ENCODE measurements around the gene DENND1B. TPM values are rescaled to one million over a fixed set of nuclear protein-coding genes. Genes with fewer than 3 reads are reported as not detected.

The DENND1B gene
- polyA plus RNA-seq, 1 experiment: 5.2 TPM

DNA sequence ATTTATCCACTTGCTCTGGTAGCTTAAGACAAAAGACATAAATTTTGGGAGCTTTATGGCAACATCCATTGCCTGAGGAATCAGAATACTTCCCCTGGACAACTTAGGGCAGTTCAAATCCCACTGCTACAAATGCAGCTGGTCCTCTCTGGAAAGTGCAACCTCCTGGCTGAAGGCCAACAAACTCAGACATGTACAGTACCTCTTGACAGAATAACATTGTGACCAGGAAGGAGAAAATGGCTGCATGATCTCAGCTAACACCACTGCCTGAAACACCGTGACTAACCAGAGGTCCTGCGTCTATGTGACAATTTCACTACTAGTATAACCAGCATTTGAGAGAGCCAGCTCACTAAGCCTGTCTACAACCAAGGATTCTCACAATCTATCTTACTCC, 288.3 kb downstream of the DENND1B start:
- no peaks in the 10 kb centered on the region for H3K27me3 ChIP-seq (ENCODE audit: control insufficient read depth, insufficient read depth, low read length)
- H3K36me3 ChIP-seq (ENCODE audit: control insufficient read depth, insufficient read depth, low read length): no peaks in the 10 kb centered on the region
- no peak overlapping the region for H3K4me3 ChIP-seq (ENCODE audit: low read depth, low read length)
- CTCF ChIA-PET: no interaction called here
- TF ChIP-seq, protein P1, sequence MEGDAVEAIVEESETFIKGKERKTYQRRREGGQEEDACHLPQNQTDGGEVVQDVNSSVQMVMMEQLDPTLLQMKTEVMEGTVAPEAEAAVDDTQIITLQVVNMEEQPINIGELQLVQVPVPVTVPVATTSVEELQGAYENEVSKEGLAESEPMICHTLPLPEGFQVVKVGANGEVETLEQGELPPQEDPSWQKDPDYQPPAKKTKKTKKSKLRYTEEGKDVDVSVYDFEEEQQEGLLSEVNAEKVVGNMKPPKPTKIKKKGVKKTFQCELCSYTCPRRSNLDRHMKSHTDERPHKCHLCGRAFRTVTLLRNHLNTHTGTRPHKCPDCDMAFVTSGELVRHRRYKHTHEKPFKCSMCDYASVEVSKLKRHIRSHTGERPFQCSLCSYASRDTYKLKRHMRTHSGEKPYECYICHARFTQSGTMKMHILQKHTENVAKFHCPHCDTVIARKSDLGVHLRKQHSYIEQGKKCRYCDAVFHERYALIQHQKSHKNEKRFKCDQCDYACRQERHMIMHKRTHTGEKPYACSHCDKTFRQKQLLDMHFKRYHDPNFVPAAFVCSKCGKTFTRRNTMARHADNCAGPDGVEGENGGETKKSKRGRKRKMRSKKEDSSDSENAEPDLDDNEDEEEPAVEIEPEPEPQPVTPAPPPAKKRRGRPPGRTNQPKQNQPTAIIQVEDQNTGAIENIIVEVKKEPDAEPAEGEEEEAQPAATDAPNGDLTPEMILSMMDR (IDR thresholded peaks at IDR 0.05; ENCODE audit: insufficient read depth, low read depth, low read length): no peak
- no peak for DNase-seq (ENCODE audit: low read depth)
- POLR2A ChIA-PET: no interaction called here

DNA sequence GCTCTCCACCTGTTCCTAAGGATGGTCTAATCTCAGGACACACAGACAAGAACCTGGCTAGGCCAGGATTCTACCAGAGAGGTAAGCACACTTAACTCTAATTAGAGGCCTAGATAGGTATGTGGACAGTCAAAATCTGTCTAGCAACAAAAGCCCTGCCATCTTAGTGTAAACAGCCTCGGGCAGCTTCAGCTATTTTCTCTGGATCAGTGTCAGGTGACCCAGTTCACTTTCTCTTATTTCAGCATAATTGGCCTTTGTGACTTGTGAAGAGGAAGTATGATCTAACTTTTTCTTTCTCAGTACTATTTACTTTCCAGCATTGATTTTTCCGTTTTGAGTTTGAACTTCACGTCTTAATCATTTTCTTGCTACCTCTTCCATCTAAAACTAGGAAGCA, 289.5 kb downstream of the DENND1B start:
- CTCF ChIA-PET: interaction anchor here (0.9 kb wide), 1 partner anchor 11 kb away, joined by 3 read pairs; no protein-coding TSS in a partner anchor
- no peak for DNase-seq (ENCODE audit: low read depth)
- Histone ChIP-seq H3K4me3 (ENCODE audit: low read depth, low read length) (no peak overlapping the region), H3K36me3 (ENCODE audit: control insufficient read depth, insufficient read depth, low read length) (no peaks in the 10 kb centered on the region), H3K27me3 (ENCODE audit: control insufficient read depth, insufficient read depth, low read length) (no peaks in the 10 kb centered on the region)
- TF ChIP-seq, protein P1 (IDR thresholded peaks at IDR 0.05; ENCODE audit: insufficient read depth, low read depth, low read length): no peak
- POLR2A ChIA-PET: no interaction called here

DNA sequence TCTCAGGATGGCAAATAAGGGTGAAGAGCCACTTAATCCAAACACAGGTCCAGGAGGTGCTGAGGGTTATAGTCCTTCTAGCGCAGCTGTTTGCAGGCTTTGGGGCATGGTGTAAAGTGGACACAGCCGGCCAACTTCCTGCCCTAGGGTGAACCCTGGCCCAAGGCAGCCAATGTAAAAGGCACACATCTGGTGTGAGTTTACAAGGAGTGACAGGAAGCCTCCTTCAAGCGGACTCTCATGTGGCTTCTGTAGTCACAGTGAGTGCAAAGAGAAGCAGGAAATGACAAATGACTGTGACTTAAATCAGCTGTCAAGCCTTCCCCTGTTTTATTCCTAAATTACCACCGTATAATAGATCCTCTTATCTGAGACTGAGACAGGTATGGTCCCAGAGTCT, 294.2 kb downstream of the DENND1B start:
- TF ChIP-seq, protein P1 (IDR thresholded peaks at IDR 0.05; ENCODE audit: insufficient read depth, low read depth, low read length): no peak
- ChIA-PET POLR2A (no interaction called here), CTCF (no interaction called here)
- H3K4me3 ChIP-seq (ENCODE audit: low read depth, low read length): no peak overlapping the region
- DNase-seq (ENCODE audit: low read depth): peak; percentile 15
- H3K36me3 ChIP-seq (ENCODE audit: control insufficient read depth, insufficient read depth, low read length): no peaks in the 10 kb centered on the region
- no peaks in the 10 kb centered on the region for H3K27me3 ChIP-seq (ENCODE audit: control insufficient read depth, insufficient read depth, low read length)

DNA sequence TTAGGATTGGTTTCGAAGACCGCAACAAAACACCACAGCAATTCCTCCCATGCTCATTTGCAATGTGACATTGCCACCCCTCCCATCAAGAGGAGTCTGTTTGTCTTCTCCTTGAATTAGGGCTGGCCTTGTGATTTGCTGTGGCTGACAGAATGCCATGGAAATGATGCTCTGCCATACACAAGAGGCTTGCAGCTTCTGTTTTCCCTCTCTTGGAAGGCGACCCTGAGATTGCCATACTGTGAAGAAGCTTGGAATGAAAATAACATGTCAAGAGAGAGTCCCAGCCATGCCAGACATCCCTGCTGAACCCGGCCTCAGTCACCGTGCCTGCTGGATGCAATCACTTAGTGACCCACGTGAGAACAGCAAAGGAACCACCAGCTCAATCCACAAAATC, 294.8 kb downstream of the DENND1B start:
- no peak for DNase-seq (ENCODE audit: low read depth)
- POLR2A ChIA-PET: no interaction called here
- TF ChIP-seq, protein P1 (IDR thresholded peaks at IDR 0.05; ENCODE audit: insufficient read depth, low read depth, low read length): no peak
- no peaks in the 10 kb centered on the region for H3K36me3 ChIP-seq (ENCODE audit: control insufficient read depth, insufficient read depth, low read length)
- no peak overlapping the region for H3K4me3 ChIP-seq (ENCODE audit: low read depth, low read length)
- CTCF ChIA-PET: interaction anchor here (1.0 kb wide), 1 partner anchor 9 kb away, joined by 3 read pairs; no protein-coding TSS in a partner anchor
- H3K27me3 ChIP-seq (ENCODE audit: control insufficient read depth, insufficient read depth, low read length): no peaks in the 10 kb centered on the region

DNA sequence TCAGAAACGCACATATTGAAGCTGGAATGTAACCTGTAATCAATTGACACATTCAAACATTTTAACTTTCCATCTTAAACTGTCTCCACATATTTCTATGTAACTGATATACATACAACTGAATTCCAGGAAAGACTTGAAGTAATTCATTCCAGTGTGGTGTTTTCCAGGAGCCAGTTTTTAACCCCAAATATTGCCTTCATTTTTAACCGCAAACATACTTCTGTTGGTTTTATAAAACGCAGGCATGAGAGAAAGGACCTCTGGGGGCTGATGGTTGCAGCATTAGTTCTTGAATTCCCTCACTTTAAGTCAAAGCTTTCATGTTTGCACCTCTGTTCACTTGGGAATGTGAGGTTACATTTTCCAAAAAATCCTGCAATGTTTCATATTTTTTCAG, 303.1 kb downstream of the DENND1B start:
- Histone ChIP-seq H3K36me3 (ENCODE audit: control insufficient read depth, insufficient read depth, low read length) (no peaks in the 10 kb centered on the region), H3K27me3 (ENCODE audit: control insufficient read depth, insufficient read depth, low read length) (peaks cover 2% of the 10 kb centered on the region; the same call in 1 of the 2 replicates), H3K4me3 (ENCODE audit: low read depth, low read length) (no peak overlapping the region)
- POLR2A ChIA-PET: no interaction called here
- TF ChIP-seq, protein P1 (IDR thresholded peaks at IDR 0.05; ENCODE audit: insufficient read depth, low read depth, low read length): no peak
- CTCF ChIA-PET: interaction anchor here (1.3 kb wide), 1 partner anchor 47 kb away, joined by 4 read pairs; no protein-coding TSS in a partner anchor
- no peak for DNase-seq (ENCODE audit: low read depth)

Data from BJ (cell line).